Common myeloid progenitor, CD34-positive (primary cell): ENCODE measurements around the gene GPS2.

Experiments used
- CTCF ChIA-PET: fragments of 350-600 bp; sonication (Branson Sonifier 250); formaldehyde crosslinking; loops from one replicate; lab custom pipeline; 2021; ENCODE audit warnings: antibody characterized with exemption; lab: Charles Lee
- POLR2A ChIA-PET: fragments of 350-600 bp; sonication (Branson Sonifier 250); formaldehyde crosslinking; loops from one replicate; lab custom pipeline; 2021; ENCODE audit warnings: antibody characterized with exemption; lab: Charles Lee
- DNase-seq, 3 donors: peaks; one replicate each; pipeline versions ENCODE4 v3.0.0 to v3.0.0-alpha.2; 2013
- H3K27ac ChIP-seq, 2 experiments: 1 replicate in 1 of 2; 2 replicates in 1 of 2; pipeline ENCODE4 v1.7.0; 2013; ENCODE audit warnings: inconsistent platforms in 2 of 2, low read length in 2 of 2, mild to moderate bottlenecking in 2 of 2, low read depth in 1 of 2, moderate library complexity in 1 of 2; ENCODE audit not compliant: severe bottlenecking in 2 of 2, insufficient read depth in 1 of 2, poor library complexity in 1 of 2
- H3K27me3 ChIP-seq, 5 experiments: replicated peaks in 2 of 5; 1 replicate in 3 of 5; 2 replicates in 2 of 5; pipeline versions ENCODE4 v1.6.1 to v1.7.0; 2013; ENCODE audit warnings: low read length in 4 of 5, mild to moderate bottlenecking in 2 of 5, moderate library complexity in 2 of 5, inconsistent platforms in 1 of 5; ENCODE audit not compliant: insufficient read depth in 5 of 5, control insufficient read depth in 4 of 5
- H3K36me3 ChIP-seq, 4 experiments: 1 replicate in 2 of 4; 2 replicates in 2 of 4; pipeline versions ENCODE4 v1.6.1 to v1.7.0; 2013; ENCODE audit warnings: low read length in 3 of 4, control low read depth in 1 of 4, mild to moderate bottlenecking in 1 of 4; ENCODE audit not compliant: control insufficient read depth in 4 of 4, insufficient read depth in 4 of 4
- H3K4me1 ChIP-seq, 4 experiments: 1 replicate in 3 of 4; 2 replicates in 1 of 4; pipeline versions ENCODE4 v1.6.1 to v1.7.1; 2013; ENCODE audit warnings: low read length in 3 of 4, mild to moderate bottlenecking in 3 of 4, control low read depth in 1 of 4, inconsistent platforms in 1 of 4, moderate library complexity in 1 of 4; ENCODE audit not compliant: control insufficient read depth in 4 of 4, insufficient read depth in 4 of 4; ENCODE audit errors: control extremely low read depth in 1 of 4
- H3K4me3 ChIP-seq, 7 experiments: 1 replicate in 4 of 7; 2 replicates in 3 of 7; pipeline versions ENCODE4 v1.5.1 to v1.7.0; 2013; ENCODE audit warnings: mild to moderate bottlenecking in 7 of 7, low read length in 6 of 7, moderate library complexity in 6 of 7, inconsistent platforms in 2 of 7, low read depth in 2 of 7, control low read depth in 1 of 7; ENCODE audit not compliant: insufficient read depth in 4 of 7, control insufficient read depth in 1 of 7; ENCODE audit errors: extremely low read depth in 1 of 7
- H3K9me3 ChIP-seq, 5 experiments: 1 replicate in 4 of 5; 2 replicates in 1 of 5; pipeline versions ENCODE4 v1.6.1 to v1.7.1; 2013; ENCODE audit warnings: low read length in 4 of 5, mild to moderate bottlenecking in 2 of 5, inconsistent platforms in 1 of 5, low read depth in 1 of 5, moderate library complexity in 1 of 5; ENCODE audit not compliant: control insufficient read depth in 4 of 5, insufficient read depth in 2 of 5; ENCODE audit errors: control extremely low read depth in 1 of 5
- WGBS: methylation state at CpG from one replicate; pipeline ENCODE4 v1.1.5; 2013; ENCODE audit not compliant: insufficient coverage; 5-methylcytosine and 5-hydroxymethylcytosine counted together

GPS2 gene

GRCh38 chr17:7294614-7295153 lies 20.5 kb downstream of the GPS2 start, which contains the start of gene YBX2:
Gene YBX2 (minus strand): TSS chr17:7294639. CDS start chr17:7294500, 139 bp downstream.
- H3K36me3 ChIP-seq = no peaks in the 10 kb centered on the region
- no peak within 1 kb of the TSS for H3K27ac ChIP-seq
- ChIA-PET POLR2A (no interaction called here), CTCF (no interaction called here)
- peaks cover 0 to 43% (median 14%) of the 10 kb centered on the region in 5 experiments for H3K27me3 ChIP-seq
- 1% methylated on average over 23 of the region's 57 CpGs for WGBS
- DNase-seq = peak; percentile 69 to 83 (median 73)
- no peaks in the 10 kb centered on the region for H3K9me3 ChIP-seq
- H3K4me1 ChIP-seq = peaks cover 0 to 26% (median 24%) of the 10 kb centered on the region in 4 experiments
- peak within 1 kb of the TSS in 6 of 7 experiments; percentile 23 to 70 (median 52) for H3K4me3 ChIP-seq

- Histone ChIP-seq H3K36me3 (no peaks in the 10 kb centered on the region), H3K4me1 (peaks cover 0 to 26% (median 24%) of the 10 kb centered on the region in 4 experiments), H3K27ac (no peak overlapping the region), H3K4me3 (peak overlapping the region in 5 of 7 experiments; percentile 23 to 64 (median 40)), H3K9me3 (no peaks in the 10 kb centered on the region), H3K27me3 (peaks cover 0 to 43% (median 14%) of the 10 kb centered on the region in 5 experiments)
- POLR2A ChIA-PET = no interaction called here
- CTCF ChIA-PET = interaction anchor here (3.1 to 4.6 kb wide), 2 partner anchors 11 to 74 kb away, joined by 7 to 45 read pairs; partner anchors contain the start of genes ACADVL, DLG4 and SLC2A4
- WGBS = 6% methylated on average over 47 of the region's 75 CpGs
- DNase-seq = no peak
Measured at GRCh38 chr17:7293816-7294613, 21.1 kb downstream of the GPS2 start.

- peaks cover 0 to 43% (median 14%) of the 10 kb centered on the region in 5 experiments for H3K27me3 ChIP-seq
- ChIA-PET POLR2A (no interaction called here), CTCF (interaction anchor here (3.1 to 4.6 kb wide), 2 partner anchors 10 to 73 kb away, joined by 7 to 45 read pairs; partner anchors contain the start of genes ACADVL, DLG4 and SLC2A4)
- peaks cover 0 to 26% (median 24%) of the 10 kb centered on the region in 4 experiments for H3K4me1 ChIP-seq
- 100% methylated on average over 9 of the region's 11 CpGs for WGBS
- H3K36me3 ChIP-seq = no peaks in the 10 kb centered on the region
- no peak overlapping the region for H3K4me3 ChIP-seq
- no peak for DNase-seq
- no peak overlapping the region for H3K27ac ChIP-seq
- H3K9me3 ChIP-seq = no peaks in the 10 kb centered on the region
Measured at GRCh38 chr17:7293159-7293558, 22.0 kb downstream of the GPS2 start.

GRCh38 chr17:7292729-7293128 lies 22.4 kb downstream of the GPS2 start:
- H3K4me3 ChIP-seq = no peak overlapping the region
- H3K27me3 ChIP-seq = peaks cover 0 to 43% (median 14%) of the 10 kb centered on the region in 5 experiments
- ChIA-PET POLR2A (no interaction called here), CTCF (interaction anchor here (3.1 to 4.6 kb wide), 2 partner anchors 10 to 73 kb away, joined by 7 to 45 read pairs; partner anchors contain the start of genes ACADVL, DLG4 and SLC2A4)
- 44% methylated on average over 5 of the region's 6 CpGs for WGBS
- no peak for DNase-seq
- H3K36me3 ChIP-seq = no peaks in the 10 kb centered on the region
- H3K27ac ChIP-seq = no peak overlapping the region
- no peaks in the 10 kb centered on the region for H3K9me3 ChIP-seq
- peaks cover 0 to 26% (median 24%) of the 10 kb centered on the region in 4 experiments for H3K4me1 ChIP-seq

GRCh38 chr17:7292194-7292593 lies 23.0 kb downstream of the GPS2 start:
- 83% methylated on average over 1 of the region's 2 CpGs for WGBS
- DNase-seq = no peak
- H3K36me3 ChIP-seq = no peaks in the 10 kb centered on the region
- peaks cover 0 to 43% (median 14%) of the 10 kb centered on the region in 5 experiments for H3K27me3 ChIP-seq
- H3K9me3 ChIP-seq = no peaks in the 10 kb centered on the region
- peaks cover 0 to 27% (median 25%) of the 10 kb centered on the region in 4 experiments for H3K4me1 ChIP-seq
- no peak overlapping the region for H3K4me3 ChIP-seq
- H3K27ac ChIP-seq = no peak overlapping the region
- CTCF ChIA-PET = interaction anchor here (3.1 to 4.6 kb wide), 2 partner anchors 9 to 72 kb away, joined by 7 to 45 read pairs; partner anchors contain the start of genes ACADVL, DLG4 and SLC2A4
- POLR2A ChIA-PET = no interaction called here

- Histone ChIP-seq H3K4me1 (peaks cover 0 to 27% (median 25%) of the 10 kb centered on the region in 4 experiments), H3K4me3 (no peak overlapping the region), H3K36me3 (no peaks in the 10 kb centered on the region), H3K9me3 (no peaks in the 10 kb centered on the region), H3K27me3 (peaks cover 0 to 36% (median 12%) of the 10 kb centered on the region in 5 experiments), H3K27ac (no peak overlapping the region)
- CTCF ChIA-PET = interaction anchor here (1.0 to 4.6 kb wide), 2 partner anchors 8 to 50 kb away, joined by 3 to 45 read pairs; partner anchors contain the start of gene SLC2A4
- POLR2A ChIA-PET = no interaction called here
- no peak for DNase-seq
- 92% methylated on average over 10 of the region's 11 CpGs for WGBS
Measured at GRCh38 chr17:7290685-7291084, 24.5 kb downstream of the GPS2 start.
